ENCODE data around the gene ONECUT1.

DNA sequence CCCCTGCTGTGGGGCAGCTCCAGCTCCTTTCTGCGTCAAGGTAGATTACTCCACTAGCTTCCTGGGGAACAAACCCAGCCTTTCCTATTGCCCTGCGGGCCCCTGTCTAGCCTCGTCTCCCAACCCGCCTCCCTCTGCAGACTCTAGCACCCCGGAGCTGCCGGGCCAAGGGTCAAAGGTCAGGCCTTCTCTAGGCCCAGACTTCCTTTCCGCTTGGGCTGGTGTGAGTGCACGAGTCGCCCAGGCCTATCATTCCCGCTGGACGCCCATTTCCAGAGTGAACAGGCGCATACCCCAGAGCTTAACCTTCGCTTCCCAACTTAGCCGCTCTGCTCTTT, 11.6 kb upstream of the ONECUT1 start:
- TF ChIP-seq POLR2A (IDR thresholded peaks at IDR 0.05), result no peak
- TF ChIP-seq, protein P1, sequence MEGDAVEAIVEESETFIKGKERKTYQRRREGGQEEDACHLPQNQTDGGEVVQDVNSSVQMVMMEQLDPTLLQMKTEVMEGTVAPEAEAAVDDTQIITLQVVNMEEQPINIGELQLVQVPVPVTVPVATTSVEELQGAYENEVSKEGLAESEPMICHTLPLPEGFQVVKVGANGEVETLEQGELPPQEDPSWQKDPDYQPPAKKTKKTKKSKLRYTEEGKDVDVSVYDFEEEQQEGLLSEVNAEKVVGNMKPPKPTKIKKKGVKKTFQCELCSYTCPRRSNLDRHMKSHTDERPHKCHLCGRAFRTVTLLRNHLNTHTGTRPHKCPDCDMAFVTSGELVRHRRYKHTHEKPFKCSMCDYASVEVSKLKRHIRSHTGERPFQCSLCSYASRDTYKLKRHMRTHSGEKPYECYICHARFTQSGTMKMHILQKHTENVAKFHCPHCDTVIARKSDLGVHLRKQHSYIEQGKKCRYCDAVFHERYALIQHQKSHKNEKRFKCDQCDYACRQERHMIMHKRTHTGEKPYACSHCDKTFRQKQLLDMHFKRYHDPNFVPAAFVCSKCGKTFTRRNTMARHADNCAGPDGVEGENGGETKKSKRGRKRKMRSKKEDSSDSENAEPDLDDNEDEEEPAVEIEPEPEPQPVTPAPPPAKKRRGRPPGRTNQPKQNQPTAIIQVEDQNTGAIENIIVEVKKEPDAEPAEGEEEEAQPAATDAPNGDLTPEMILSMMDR (IDR thresholded peaks at IDR 0.05), result no peak
